OCI-LY3 (cell line): ENCODE data around the gene TMEM150C.

Experiments used
- EZH2phosphoT487 ChIP-seq: fragments of 200-600 bp; shearing (Covaris generic); IDR thresholded peaks from 2 replicates; pipeline ENCODE4 v1.6.1; 2018; ENCODE audit warnings: antibody characterized with exemption, mixed run types, low read depth
- TF ChIP-seq, protein P1 (sequence below): fragments of 200-600, 300-600 bp; sonication (generic); IDR thresholded peaks from 2 replicates; pipeline ENCODE4 v1.5.1; 2014; ENCODE audit warnings: antibody characterized with exemption, low read length, low read depth

DNA sequence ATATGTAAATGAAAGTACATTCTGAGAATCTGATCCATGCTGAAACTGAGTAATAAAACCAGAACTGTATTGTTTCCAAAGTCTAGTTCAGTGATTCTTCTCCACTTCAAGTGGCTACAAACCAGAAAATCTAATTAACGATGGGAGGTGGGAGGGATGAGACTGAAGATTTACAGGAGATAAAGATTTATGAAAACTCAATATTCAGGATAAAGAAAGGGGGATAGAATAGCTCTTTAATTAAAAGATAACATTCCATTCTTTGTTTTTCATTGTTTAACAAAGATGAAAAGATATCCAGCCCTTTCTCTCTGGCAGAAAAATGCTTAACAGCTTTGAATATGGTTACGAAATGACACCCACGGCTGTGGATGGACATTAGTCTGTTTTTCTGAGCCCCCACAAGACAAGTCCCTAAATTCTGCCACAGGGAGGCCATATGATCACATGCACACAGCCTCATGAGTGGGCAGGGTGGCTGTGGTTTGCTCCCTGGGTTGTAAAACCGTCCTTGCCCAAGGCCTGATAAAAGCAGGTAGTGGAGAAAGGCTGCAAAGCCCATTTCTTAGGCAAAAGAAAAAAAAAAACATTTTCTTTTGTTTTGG lies 36.4 kb downstream of the TMEM150C start:
- TF ChIP-seq, protein P1, sequence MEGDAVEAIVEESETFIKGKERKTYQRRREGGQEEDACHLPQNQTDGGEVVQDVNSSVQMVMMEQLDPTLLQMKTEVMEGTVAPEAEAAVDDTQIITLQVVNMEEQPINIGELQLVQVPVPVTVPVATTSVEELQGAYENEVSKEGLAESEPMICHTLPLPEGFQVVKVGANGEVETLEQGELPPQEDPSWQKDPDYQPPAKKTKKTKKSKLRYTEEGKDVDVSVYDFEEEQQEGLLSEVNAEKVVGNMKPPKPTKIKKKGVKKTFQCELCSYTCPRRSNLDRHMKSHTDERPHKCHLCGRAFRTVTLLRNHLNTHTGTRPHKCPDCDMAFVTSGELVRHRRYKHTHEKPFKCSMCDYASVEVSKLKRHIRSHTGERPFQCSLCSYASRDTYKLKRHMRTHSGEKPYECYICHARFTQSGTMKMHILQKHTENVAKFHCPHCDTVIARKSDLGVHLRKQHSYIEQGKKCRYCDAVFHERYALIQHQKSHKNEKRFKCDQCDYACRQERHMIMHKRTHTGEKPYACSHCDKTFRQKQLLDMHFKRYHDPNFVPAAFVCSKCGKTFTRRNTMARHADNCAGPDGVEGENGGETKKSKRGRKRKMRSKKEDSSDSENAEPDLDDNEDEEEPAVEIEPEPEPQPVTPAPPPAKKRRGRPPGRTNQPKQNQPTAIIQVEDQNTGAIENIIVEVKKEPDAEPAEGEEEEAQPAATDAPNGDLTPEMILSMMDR = no peak
- no peak for TF ChIP-seq EZH2phosphoT487
